Neural progenitor cell (in vitro differentiated cells): ENCODE data around the gene TSPEAR. TPM values are rescaled to one million over a fixed set of nuclear protein-coding genes. Genes with fewer than 3 reads are reported as not detected.

Source experiments
- DNase-seq: peaks from one replicate; pipeline ENCODE4 v3.0.0-alpha.2; 2016; ENCODE audit warnings: low spot score
- H2AFZ ChIP-seq: fragments of 200-600 bp; sonication (generic); replicated peaks from 2 replicates; pipeline ENCODE4 v1.6.1; 2016; ENCODE audit warnings: antibody characterized with exemption
- H3F3A ChIP-seq: fragments of 200-600 bp; sonication (generic); 2 replicates; pipeline ENCODE4 v1.6.1; 2016; ENCODE audit warnings: antibody characterized with exemption, low read depth
- H3K27ac ChIP-seq: fragments of 200-600 bp; sonication (generic); 2 replicates; pipeline ENCODE4 v1.5.1; 2016; ENCODE audit warnings: mild to moderate bottlenecking
- H3K27me3 ChIP-seq: fragments of 200-600 bp; sonication (generic); 2 replicates; pipeline ENCODE4 v1.6.1; 2016; ENCODE audit warnings: mild to moderate bottlenecking, moderate library complexity
- H3K36me3 ChIP-seq: fragments of 200-600 bp; sonication (generic); 2 replicates; pipeline ENCODE4 v1.5.1; 2016
- H3K4me1 ChIP-seq: fragments of 200-600 bp; sonication (generic); 2 replicates; pipeline ENCODE4 v1.6.1; 2016; ENCODE audit warnings: mixed run types
- H3K4me2 ChIP-seq: fragments of 200-600 bp; sonication (generic); 2 replicates; pipeline ENCODE4 v1.6.1; 2016
- H3K4me3 ChIP-seq: fragments of 200-600 bp; sonication (generic); 2 replicates; pipeline ENCODE4 v1.5.1; 2016
- H3K79me2 ChIP-seq: fragments of 200-600 bp; sonication (generic); 2 replicates; pipeline ENCODE4 v1.6.1; 2016; ENCODE audit warnings: low read depth
- H3K9ac ChIP-seq: fragments of 200-600 bp; sonication (generic); 2 replicates; pipeline ENCODE4 v1.6.1; 2016
- H3K9me3 ChIP-seq: fragments of 200-600 bp; sonication (generic); 2 replicates; pipeline ENCODE4 v1.5.1; 2016; ENCODE audit warnings: low read depth
- H4K20me1 ChIP-seq: fragments of 200-600 bp; sonication (generic); 2 replicates; pipeline ENCODE4 v1.6.1; 2016; ENCODE audit warnings: low read depth
- H3K27ac Mint-ChIP-seq: 3 replicates; pipeline ENCODE4 v1.8.0; 2021; ENCODE audit warnings: mixed read lengths
- H3K27me3 Mint-ChIP-seq: 2 replicates; pipeline ENCODE4 v1.8.0; 2022; ENCODE audit warnings: low read depth, mild to moderate bottlenecking, inconsistent platforms, moderate library complexity, mixed read lengths; ENCODE audit not compliant: insufficient read depth
- H3K36me3 Mint-ChIP-seq: 3 replicates; pipeline ENCODE4 v1.8.0; 2021; ENCODE audit warnings: mixed read lengths
- H3K4me1 Mint-ChIP-seq: 3 replicates; pipeline ENCODE4 v1.8.0; 2021; ENCODE audit warnings: mixed read lengths
- H3K4me3 Mint-ChIP-seq: 3 replicates; pipeline ENCODE4 v1.8.0; 2021; ENCODE audit warnings: mild to moderate bottlenecking, moderate library complexity, mixed read lengths
- H3K9me3 Mint-ChIP-seq: 3 replicates; pipeline ENCODE4 v1.8.0; 2020; ENCODE audit warnings: mixed read lengths
- EZH2 ChIP-seq: fragments of 200-600 bp; sonication (generic); IDR thresholded peaks from 2 replicates; pipeline ENCODE4 v1.6.1; 2017; ENCODE audit warnings: antibody characterized with exemption, mild to moderate bottlenecking, moderate library complexity
- EZH2phosphoT487 ChIP-seq: fragments of 200-600 bp; sonication (generic); IDR thresholded peaks from 2 replicates; pipeline ENCODE4 v1.6.1; 2017; ENCODE audit warnings: antibody characterized with exemption
- total RNA-seq: library from RNA; depleted of rRNA; stranded (reverse); fragments of >200 nt; gene quantifications from 2 replicates; pipeline ENCODE4 v1.2.3, GENCODE V29; 2015; ENCODE audit warnings: low replicate concordance
- TF ChIP-seq, protein P1 (sequence below): fragments of 200-600 bp; sonication (generic); IDR thresholded peaks from 2 replicates; pipeline ENCODE4 v1.5.1; 2017; ENCODE audit warnings: antibody characterized with exemption, mild to moderate bottlenecking

The TSPEAR gene
- total RNA-seq, 1 donor from 2014 or later = not detected

DNA sequence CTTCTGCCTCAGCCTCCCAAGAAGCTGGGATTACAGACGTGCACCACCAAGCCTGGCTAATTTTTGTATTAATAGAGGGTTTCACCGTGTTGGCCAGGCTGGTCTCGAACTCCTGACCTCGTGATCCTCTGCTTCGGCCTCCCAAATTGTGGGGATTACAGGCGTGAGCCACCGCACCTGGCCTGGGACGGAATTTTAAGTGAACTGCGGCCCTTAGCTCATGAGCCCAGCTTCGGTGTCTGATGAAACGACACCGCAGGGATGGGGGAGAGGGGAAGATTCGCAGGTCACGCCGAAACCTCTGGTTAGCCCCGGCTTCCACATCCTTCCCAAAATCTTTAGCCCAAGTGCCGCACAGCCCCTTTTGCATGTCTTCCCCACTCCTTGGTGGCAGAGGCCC is 217.0 kb downstream of the TSPEAR start:
- peaks cover 26% of the 10 kb centered on the region for H3K4me1 ChIP-seq
- no peaks in the 10 kb centered on the region for H3K79me2 ChIP-seq
- H3K27ac ChIP-seq = no peak overlapping the region
- Mint-ChIP-seq H3K4me3 (no peak overlapping the region), H3K36me3 (peaks cover 8% of the 10 kb centered on the region), H3K27me3 (peaks cover 9% of the 10 kb centered on the region), H3K4me1 (peaks cover 31% of the 10 kb centered on the region), H3K27ac (no peak overlapping the region), H3K9me3 (peaks cover 24% of the 10 kb centered on the region)
- TF ChIP-seq, protein P1, sequence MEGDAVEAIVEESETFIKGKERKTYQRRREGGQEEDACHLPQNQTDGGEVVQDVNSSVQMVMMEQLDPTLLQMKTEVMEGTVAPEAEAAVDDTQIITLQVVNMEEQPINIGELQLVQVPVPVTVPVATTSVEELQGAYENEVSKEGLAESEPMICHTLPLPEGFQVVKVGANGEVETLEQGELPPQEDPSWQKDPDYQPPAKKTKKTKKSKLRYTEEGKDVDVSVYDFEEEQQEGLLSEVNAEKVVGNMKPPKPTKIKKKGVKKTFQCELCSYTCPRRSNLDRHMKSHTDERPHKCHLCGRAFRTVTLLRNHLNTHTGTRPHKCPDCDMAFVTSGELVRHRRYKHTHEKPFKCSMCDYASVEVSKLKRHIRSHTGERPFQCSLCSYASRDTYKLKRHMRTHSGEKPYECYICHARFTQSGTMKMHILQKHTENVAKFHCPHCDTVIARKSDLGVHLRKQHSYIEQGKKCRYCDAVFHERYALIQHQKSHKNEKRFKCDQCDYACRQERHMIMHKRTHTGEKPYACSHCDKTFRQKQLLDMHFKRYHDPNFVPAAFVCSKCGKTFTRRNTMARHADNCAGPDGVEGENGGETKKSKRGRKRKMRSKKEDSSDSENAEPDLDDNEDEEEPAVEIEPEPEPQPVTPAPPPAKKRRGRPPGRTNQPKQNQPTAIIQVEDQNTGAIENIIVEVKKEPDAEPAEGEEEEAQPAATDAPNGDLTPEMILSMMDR = no peak
- TF ChIP-seq EZH2phosphoT487 (no peak), EZH2 (no peak)
- no peak for DNase-seq
- no peaks in the 10 kb centered on the region for H3K9me3 ChIP-seq
- H3K4me2 ChIP-seq = no peak overlapping the region
- no peak overlapping the region for H3K4me3 ChIP-seq
- H3K9ac ChIP-seq = no peak overlapping the region
- H2AFZ ChIP-seq = no peak overlapping the region
- no peaks in the 10 kb centered on the region for H4K20me1 ChIP-seq
- peaks cover 11% of the 10 kb centered on the region for H3F3A ChIP-seq
- H3K36me3 ChIP-seq = no peaks in the 10 kb centered on the region
- H3K27me3 ChIP-seq = no peaks in the 10 kb centered on the region

DNA sequence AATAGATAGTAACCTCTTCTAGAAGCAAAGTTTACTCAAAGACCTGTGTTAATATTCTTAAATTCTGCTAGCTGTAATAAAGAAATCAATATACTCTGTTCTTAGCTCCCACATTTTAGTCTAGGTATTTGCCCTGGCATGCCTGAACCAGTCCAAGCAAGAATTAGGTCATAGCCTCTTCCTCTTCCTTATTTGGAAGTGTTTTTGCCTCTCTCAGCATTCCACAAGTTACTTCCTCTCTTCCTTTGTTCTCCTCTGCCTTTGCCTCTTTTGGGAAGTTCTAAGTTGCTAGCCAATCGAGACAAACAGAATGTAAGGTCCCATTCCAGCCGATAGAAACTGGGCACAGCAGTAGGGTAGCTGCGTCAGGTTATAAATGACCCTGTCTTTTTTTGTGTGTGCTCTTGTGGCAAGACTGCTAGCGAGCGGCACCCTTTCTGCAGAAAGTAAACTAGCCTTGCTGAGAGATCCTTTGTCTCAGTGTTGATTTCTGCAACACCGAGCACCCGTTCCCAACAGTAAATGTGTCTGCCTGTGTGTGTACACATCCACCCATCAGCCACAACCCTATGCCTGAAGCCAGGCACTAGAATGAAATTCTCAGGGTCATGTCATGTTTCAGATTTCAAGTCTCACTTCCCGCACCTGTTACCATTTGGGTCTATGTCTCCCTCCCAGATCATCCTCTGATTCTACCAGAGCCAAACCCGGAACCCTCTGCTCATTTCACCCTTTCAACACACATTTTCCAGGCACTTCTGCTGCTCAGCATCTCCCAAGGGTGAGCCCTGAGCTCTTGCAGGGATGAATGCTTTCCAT is 218.6 kb downstream of the TSPEAR start:
- Histone ChIP-seq H3K27me3 (no peaks in the 10 kb centered on the region), H3K79me2 (peaks cover 8% of the 10 kb centered on the region), H3K9me3 (peaks cover 5% of the 10 kb centered on the region), H3K4me2 (no peak overlapping the region), H3K36me3 (no peaks in the 10 kb centered on the region), H3K9ac (no peak overlapping the region), H4K20me1 (no peaks in the 10 kb centered on the region), H2AFZ (no peak overlapping the region), H3K4me3 (no peak overlapping the region), H3F3A (peaks cover 11% of the 10 kb centered on the region), H3K4me1 (peaks cover 17% of the 10 kb centered on the region), H3K27ac (no peak overlapping the region)
- no peak overlapping the region for H3K4me3 Mint-ChIP-seq
- no peak for DNase-seq
- TF ChIP-seq, protein P1 = no peak
- TF ChIP-seq EZH2phosphoT487 = no peak
- no peak for TF ChIP-seq EZH2
- H3K4me1 Mint-ChIP-seq = peaks cover 21% of the 10 kb centered on the region
- H3K27ac Mint-ChIP-seq = no peak overlapping the region
- H3K9me3 Mint-ChIP-seq = peaks cover 26% of the 10 kb centered on the region
- peaks cover 8% of the 10 kb centered on the region for H3K36me3 Mint-ChIP-seq
- peaks cover 11% of the 10 kb centered on the region for H3K27me3 Mint-ChIP-seq

DNA sequence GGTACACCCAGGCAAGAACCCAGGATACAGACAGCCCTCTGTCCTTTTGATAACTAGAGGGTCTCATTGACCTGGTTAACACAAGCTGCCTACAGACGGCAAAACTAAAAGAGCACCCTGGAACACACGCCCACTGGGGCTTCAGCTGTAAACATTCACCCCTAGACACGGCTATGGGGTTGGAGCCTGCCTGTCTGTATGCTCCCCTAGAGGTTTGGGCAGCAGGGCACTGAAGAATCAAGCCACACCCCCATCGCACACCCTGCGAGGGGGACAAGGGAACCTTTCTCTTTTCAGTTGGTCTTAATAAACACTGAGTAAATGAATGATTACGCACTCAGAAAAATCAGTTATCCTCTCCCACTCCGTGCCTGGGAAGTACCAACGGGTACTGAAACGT is 220.6 kb downstream of the TSPEAR start:
- no peak overlapping the region for H3K9ac ChIP-seq
- no peaks in the 10 kb centered on the region for H3K36me3 ChIP-seq
- peaks cover 9% of the 10 kb centered on the region for H3K79me2 ChIP-seq
- H2AFZ ChIP-seq = no peak overlapping the region
- H3K27ac ChIP-seq = no peak overlapping the region
- Mint-ChIP-seq H3K27me3 (peaks cover 10% of the 10 kb centered on the region), H3K27ac (no peak overlapping the region), H3K4me1 (peaks cover 2% of the 10 kb centered on the region), H3K9me3 (peaks cover 27% of the 10 kb centered on the region), H3K4me3 (no peak overlapping the region), H3K36me3 (peaks cover 8% of the 10 kb centered on the region)
- no peaks in the 10 kb centered on the region for H3F3A ChIP-seq
- H4K20me1 ChIP-seq = no peaks in the 10 kb centered on the region
- no peak for TF ChIP-seq EZH2
- TF ChIP-seq, protein P1 = no peak
- TF ChIP-seq EZH2phosphoT487 = no peak
- H3K4me2 ChIP-seq = no peak overlapping the region
- no peaks in the 10 kb centered on the region for H3K27me3 ChIP-seq
- peaks cover 5% of the 10 kb centered on the region for H3K9me3 ChIP-seq
- H3K4me3 ChIP-seq = no peak overlapping the region
- no peak for DNase-seq
- H3K4me1 ChIP-seq = no peaks in the 10 kb centered on the region
